HG03575 (cell line): ENCODE measurements around the gene SCN8A.
"Not testable (repeated sequence)": the region's sequence is repeated elsewhere in the genome, so short reads cannot be mapped to it uniquely, and the experiment has no call there.

ENCODE experiments used
- ATAC-seq: cut with Tn5 transposase; IDR thresholded peaks from one replicate; pipeline ENCODE4 v1.9.1; 2021; ENCODE audit not compliant: unreplicated experiment, insufficient number of reproducible peaks, low FRiP score; ENCODE audit errors: extremely low read depth

The SCN8A gene

GRCh38 chr12:51820526-51821439, 229.8 kb downstream of the SCN8A start:
- no peak for ATAC-seq

DNA sequence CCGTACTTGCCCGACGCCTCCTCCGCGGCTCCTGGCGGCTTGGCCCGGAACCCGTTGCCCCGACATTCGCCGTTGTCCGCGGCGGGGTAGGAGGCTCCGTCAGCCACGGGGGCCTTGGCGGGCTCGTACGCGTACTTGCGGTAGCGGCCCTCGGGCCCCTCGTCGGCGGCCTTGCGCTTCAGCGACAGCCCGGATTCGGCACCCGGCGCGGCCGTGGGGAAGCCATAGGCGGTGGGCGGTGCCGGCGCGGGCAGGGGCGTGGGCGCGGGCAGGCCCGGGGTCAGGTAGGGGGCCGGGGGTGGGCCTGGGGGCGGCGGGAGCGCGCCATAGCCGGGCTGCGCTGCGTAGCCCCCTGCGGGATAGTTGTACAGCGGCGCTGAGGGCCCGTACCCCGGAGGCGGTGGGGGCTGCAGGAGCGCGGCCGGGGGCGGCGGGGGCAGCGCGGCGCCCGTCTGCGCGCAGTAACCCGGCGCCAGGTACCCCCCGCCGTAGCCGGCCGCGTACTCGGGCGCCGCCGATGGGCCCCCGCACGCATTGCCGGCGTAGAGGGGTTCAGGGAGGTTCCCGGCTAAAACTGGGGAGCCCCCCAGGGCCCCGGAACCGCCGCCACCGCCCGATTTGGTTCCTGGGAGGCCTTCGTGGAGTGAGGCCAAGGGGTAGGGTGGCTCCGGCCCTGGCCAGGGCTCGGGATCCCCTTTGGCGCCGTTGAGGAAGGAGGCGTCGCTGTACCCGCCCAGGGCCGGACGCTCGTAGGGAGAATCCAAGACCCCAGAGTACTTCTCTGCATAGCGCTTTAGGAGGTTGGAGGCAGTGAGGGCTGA, 230.6 kb downstream of the SCN8A start:
- ATAC-seq = no peak

GRCh38 chr12:51822261-51822616, 231.2 kb downstream of the SCN8A start:
- no peak for ATAC-seq

DNA sequence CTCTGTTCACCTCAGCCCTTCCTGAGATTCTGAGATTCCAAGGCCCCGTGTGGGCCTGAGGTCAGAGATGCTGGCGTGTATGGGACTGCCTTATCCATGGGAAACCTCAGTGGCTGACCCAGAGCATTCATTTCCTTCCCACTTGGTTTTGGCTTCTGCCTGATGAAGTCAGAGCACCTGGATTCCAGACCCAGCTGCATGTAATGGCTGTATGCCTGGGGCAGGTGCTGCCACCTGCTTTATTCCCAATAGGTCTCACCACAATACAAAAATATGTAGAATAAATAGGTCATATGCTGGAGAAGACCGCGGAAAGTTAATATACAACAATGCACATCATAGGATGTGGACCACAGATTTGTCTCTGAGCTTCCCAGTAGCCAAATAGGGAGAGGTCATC, 231.9 kb downstream of the SCN8A start:
- ATAC-seq = no peak

- no peak for ATAC-seq
These were observed 233.0 kb downstream of the SCN8A start for GRCh38 chr12:51823875-51824565.

DNA sequence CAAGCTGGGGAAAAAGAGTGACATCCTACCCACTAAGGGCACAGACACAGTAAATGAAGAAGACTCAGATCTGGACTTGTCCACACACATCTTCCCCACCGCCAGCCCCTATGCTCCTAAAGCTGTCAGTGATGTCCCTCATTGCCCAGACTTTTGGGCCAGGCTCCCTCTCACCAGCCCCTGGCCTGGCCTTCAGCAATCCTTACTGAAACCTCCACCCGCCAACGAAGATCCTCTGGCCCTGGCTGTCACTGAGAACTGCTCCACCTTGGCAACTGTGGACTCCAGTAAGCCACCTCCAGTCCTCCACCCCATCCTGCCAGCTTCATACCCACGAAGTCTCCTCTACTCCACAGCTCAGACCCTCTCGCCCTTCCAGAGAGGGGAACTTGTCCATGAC, 234.2 kb downstream of the SCN8A start:
- no peak for ATAC-seq

DNA sequence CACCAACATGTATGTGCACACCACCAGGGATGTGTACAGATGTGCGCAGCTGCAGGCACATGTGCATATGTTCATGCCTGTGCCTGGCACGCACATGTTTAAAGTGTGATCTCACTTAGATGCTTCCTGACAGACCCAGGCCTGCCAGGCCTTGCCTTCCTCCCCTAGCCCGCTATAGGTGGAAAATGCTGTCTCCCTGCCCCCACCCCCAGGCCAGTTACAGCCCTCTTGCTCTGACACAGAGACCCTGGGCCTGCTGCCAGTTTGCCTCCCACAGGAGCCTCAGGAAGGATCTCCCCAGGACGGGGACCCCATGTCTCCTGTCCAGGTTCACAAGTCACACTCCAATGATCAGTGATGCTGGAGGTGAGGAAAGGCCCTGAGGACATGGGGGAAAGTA, 235.8 kb downstream of the SCN8A start:
- ATAC-seq = no peak

- no peak for ATAC-seq
These were observed 237.1 kb downstream of the SCN8A start for GRCh38 chr12:51827925-51828818.

DNA sequence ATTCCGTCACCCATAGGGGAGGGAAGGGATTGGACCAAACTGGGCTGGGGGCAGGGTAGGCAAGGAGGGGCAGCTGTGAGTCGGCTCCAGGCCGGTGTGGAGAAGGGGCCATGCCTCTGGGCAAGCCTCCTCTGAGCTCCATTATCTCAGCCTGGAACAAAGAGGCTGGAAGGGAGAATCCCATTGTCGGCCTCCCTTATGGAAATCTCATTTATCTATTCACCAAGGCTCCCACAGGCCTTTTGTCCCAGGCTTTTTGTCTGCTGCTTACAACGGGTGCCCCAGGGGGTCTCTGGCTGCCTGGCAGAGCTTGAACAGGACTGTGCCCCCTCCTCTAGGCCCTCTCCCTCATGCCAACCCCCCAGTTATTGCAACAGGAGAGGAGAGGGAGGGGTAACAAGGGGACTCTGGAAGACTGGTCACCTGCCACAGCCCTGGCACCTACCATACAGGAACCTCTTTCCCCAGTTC, 238.0 kb downstream of the SCN8A start:
- ATAC-seq = no peak

- no peak for ATAC-seq
These were observed 238.6 kb downstream of the SCN8A start for GRCh38 chr12:51829641-51830040.

DNA sequence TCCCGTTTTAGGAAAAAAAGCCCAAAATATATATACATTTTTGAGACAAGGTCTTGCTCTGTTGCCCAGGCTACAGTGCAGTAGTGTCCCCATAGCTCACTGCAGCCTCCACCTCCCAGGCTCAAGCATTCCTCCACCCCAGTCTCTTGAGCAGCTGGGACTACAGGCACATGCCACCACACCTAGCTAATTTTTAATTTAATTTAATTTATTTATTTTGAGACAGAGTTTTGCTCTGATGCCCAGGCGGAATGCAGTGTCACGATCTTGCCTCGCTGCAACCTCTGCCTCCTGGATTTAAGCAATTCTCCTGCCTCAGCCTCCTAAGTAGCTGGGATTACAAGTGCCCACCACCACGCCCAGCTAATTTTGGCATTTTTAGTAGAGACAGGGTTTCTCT, 240.8 kb downstream of the SCN8A start:
- not testable (repeated sequence) for ATAC-seq

DNA sequence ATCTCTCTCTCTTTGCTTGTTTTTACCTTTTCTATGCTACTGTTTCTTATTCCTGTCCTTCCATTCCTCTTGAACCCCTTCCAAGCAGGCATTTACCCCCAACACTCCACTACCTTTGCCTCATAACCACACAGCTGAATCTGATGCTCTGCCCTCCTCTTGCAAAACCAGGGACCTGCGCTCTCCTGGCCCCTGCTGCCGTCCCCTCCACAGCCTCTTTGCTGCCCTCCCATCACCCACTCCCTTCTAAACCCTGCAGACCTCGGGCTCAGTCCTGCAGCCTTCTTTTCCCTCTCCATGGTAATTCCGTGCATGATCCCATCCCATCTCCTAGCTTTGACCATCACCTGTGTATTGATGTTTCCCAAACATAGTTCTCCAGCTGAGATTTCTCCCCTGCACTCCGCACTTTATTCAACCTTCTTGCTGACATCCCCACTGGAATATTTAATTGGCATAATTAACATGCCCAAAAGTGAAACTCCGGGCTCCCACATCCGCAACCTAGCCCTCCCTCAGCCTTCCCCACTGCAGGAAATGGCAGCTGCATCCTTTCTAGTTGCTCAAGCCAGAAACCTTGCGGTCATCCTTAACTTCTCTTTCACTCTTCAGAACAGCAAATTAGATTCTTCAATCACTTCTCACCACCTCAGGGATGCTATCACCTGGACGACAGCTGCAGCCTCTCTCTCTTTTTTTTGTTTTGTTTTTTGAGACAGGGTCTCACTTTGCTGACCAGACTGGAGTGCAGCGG, 241.5 kb downstream of the SCN8A start:
- no peak for ATAC-seq

- no peak for ATAC-seq
These were observed 242.6 kb downstream of the SCN8A start for GRCh38 chr12:51833448-51834227.

- no peak for ATAC-seq
These were observed 243.4 kb downstream of the SCN8A start for GRCh38 chr12:51834411-51834810.

GRCh38 chr12:51836041-51836826, 245.2 kb downstream of the SCN8A start:
- ATAC-seq = no peak

GRCh38 chr12:51836827-51837173, 245.8 kb downstream of the SCN8A start:
- no peak for ATAC-seq

GRCh38 chr12:51837286-51837685, 246.3 kb downstream of the SCN8A start:
- no peak for ATAC-seq
